PC-9 (cell line): ENCODE data around the gene SLC6A9.

ENCODE experiments used
- CTCF ChIP-seq: fragments of 200-600 bp; sonication (generic); conservative IDR thresholded peaks from 2 replicates; pipeline ENCODE4 v1.6.1; 2017; ENCODE audit warnings: mixed run types, antibody characterized with exemption, mild to moderate bottlenecking, moderate library complexity
- EZH2 ChIP-seq: fragments of 200-600 bp; sonication (generic); IDR thresholded peaks from 2 replicates; pipeline ENCODE4 v1.8.0; 2017; ENCODE audit warnings: antibody characterized with exemption, low read depth

GRCh38 chr1:43982241-43982640 lies 49.0 kb downstream of the SLC6A9 start:
- TF ChIP-seq CTCF (no peak), EZH2 (no peak)
